Frontal cortex (tissue), 4 donors: ENCODE data around the gene PDXP. TPM values are rescaled to one million over a fixed set of nuclear protein-coding genes. Genes with fewer than 3 reads are reported as not detected.
"Not testable (repeated sequence)": the region's sequence is repeated elsewhere in the genome, so short reads cannot be mapped to it uniquely, and the experiment has no call there.

ENCODE experiments used
- DNase-seq, 2 donors: peaks; one replicate each; pipeline ENCODE4 v3.0.0; 2012; ENCODE audit warnings: low spot score in 2 of 2
- FAIRE-seq: peaks from 2 replicates; lab custom pipeline; 2012; peaks lifted over from hg19 to GRCh38; lab: Jason Lieb, UNC
- total RNA-seq: library from RNA; depleted of rRNA; stranded (reverse); fragments of >200 nt; gene quantifications from one replicate; pipeline ENCODE4 v1.2.3, GENCODE V29; 2014
- donor health status: control.
- donor health status: control.
- donor health status: control.

PDXP gene
- total RNA-seq, 1 donor from 2014 or later = 44.0 TPM

GRCh38 chr22:37686002-37686982, 27.8 kb downstream of the PDXP start, which contains the start of gene NOL12:
Gene NOL12 (plus strand): TSS chr22:37686343. CDS start chr22:37686393, 50 bp downstream.
- FAIRE-seq = no peak
- peak; percentile 65 to 84 for DNase-seq

- DNase-seq (no peak), FAIRE-seq (no peak)
Measured at GRCh38 chr22:37690407-37690806, 31.9 kb downstream of the PDXP start.

- DNase-seq = no peak
- no peak for FAIRE-seq
Measured at GRCh38 chr22:37690901-37691504, 32.5 kb downstream of the PDXP start.

- FAIRE-seq = no peak
- DNase-seq = no peak
Measured at GRCh38 chr22:37692627-37693285, 34.2 kb downstream of the PDXP start.

- FAIRE-seq, DNase-seq: not testable (repeated sequence)
Measured at GRCh38 chr22:37694131-37694530, 35.6 kb downstream of the PDXP start.

- not testable (repeated sequence) for DNase-seq, FAIRE-seq
Measured at GRCh38 chr22:37696260-37696656, 37.7 kb downstream of the PDXP start.

- FAIRE-seq (no peak), DNase-seq (peak; percentile 54 to 86)
Measured at GRCh38 chr22:37696657-37697537, 38.4 kb downstream of the PDXP start, which contains the start of gene TRIOBP. Gene TRIOBP (plus strand): TSS chr22:37697048. CDS start chr22:37701366, 4,318 bp downstream.

GRCh38 chr22:37697538-37697835, 39.0 kb downstream of the PDXP start:
- FAIRE-seq (no peak), DNase-seq (no peak)

- DNase-seq = no peak
Measured at GRCh38 chr22:37701141-37701786, 42.7 kb downstream of the PDXP start.

GRCh38 chr22:37703906-37704305, 45.4 kb downstream of the PDXP start:
- FAIRE-seq = no peak
- no peak for DNase-seq

More at GRCh38 chr22:37701141-37701786, 42.7 kb downstream of the PDXP start:
- no peak for FAIRE-seq

- FAIRE-seq (no peak), DNase-seq (no peak)
Measured at GRCh38 chr22:37704645-37705044, 46.1 kb downstream of the PDXP start.

GRCh38 chr22:37705205-37705604, 46.7 kb downstream of the PDXP start:
- FAIRE-seq = no peak
- DNase-seq = no peak

GRCh38 chr22:37708580-37709444, 50.3 kb downstream of the PDXP start:
- FAIRE-seq = no peak
- DNase-seq = no peak

- DNase-seq (no peak), FAIRE-seq (no peak)
Measured at GRCh38 chr22:37709445-37709765, 50.9 kb downstream of the PDXP start.

GRCh38 chr22:37710675-37711074, 52.2 kb downstream of the PDXP start:
- FAIRE-seq = no peak

GRCh38 chr22:37711490-37711889, 53.0 kb downstream of the PDXP start:
- DNase-seq = no peak
- no peak for FAIRE-seq

More at GRCh38 chr22:37710675-37711074, 52.2 kb downstream of the PDXP start:
- DNase-seq = no peak

GRCh38 chr22:37713761-37714160, 55.2 kb downstream of the PDXP start:
- no peak for FAIRE-seq
- DNase-seq = no peak

- no peak for FAIRE-seq
- DNase-seq = no peak
Measured at GRCh38 chr22:37714634-37715033, 56.1 kb downstream of the PDXP start.
